HG02642 (cell line): ENCODE data around the gene DPYSL3.

Experiments
- ATAC-seq: cut with Tn5 transposase; IDR thresholded peaks from one replicate; pipeline ENCODE4 v1.9.1; 2021; ENCODE audit warnings: mild to moderate bottlenecking; ENCODE audit not compliant: unreplicated experiment, poor library complexity

The DPYSL3 gene

GRCh38 chr5:147517383-147517782 is 7.5 kb upstream of the DPYSL3 start:
- no peak for ATAC-seq

- ATAC-seq, result no peak
Observed at GRCh38 chr5:147515269-147515668, 5.4 kb upstream of the DPYSL3 start.

DNA sequence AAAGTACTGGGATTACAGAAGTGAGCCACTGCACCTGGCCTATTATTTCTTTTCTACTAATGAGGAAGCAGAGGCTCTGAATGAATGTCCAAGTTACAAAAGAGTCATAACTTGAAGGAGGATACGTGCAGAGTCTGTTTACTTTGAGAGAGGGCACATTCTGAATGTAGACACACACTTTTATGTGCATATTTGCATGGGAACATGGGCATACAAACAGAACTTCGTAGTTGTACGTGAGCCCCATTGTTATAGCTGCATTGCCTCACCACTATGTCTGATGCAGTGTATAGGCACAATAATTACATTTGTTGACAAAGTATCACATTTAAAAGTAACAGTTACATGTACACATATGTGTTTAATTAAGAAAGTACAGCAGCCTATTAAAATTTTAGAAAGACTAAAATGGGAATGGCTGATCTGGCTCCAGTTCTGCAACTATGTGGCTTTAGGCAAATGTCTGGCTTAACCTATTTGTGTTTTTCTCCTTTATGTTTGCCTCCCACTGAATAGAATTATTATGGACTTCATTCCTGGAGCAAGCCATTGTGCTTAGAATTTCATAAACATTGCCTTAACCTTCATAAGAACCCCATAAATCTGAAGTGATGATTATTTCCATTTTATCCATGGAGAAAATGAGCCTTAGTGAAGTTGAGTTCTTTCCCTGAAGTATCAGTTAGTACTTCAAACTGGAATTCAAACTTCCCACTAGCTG is 3.0 kb upstream of the DPYSL3 start:
- no peak for ATAC-seq

- no peak for ATAC-seq
Observed at GRCh38 chr5:147510885-147511284, 1.0 kb upstream of the DPYSL3 start.

DNA sequence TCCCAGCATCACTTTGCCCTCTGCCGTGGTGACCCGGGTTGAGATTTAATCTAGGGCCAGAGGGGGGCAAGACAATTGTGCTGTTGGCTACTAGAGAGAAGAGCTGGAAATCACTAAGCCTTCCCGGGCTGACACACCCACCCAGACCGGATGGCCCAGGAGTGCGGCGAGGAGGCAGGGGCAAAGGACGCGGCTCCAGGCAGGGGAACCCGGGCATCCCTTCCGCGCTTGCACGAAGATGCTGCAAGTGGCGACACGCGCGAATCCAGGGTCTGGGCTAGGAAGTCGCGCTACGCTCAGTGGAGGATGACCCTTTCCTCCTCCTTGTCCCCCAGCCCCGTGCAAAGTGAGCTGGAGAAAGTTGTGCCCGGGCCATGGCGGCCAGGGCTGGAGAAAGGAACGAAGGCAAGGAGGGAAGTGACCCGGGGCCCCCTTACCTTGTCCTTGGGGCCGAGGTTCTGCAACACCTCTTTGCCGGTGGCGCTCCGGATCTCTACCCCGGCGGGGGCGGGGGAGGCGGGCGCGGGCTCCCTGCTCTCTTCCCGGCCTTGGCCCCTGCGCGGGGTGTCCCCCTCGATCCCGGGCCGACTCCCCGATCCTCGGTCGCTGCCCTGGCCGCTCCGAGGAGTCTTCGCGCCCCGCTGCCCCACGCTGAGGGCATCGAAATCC is 693 bp downstream of the DPYSL3 start:
- no peak for ATAC-seq

DNA sequence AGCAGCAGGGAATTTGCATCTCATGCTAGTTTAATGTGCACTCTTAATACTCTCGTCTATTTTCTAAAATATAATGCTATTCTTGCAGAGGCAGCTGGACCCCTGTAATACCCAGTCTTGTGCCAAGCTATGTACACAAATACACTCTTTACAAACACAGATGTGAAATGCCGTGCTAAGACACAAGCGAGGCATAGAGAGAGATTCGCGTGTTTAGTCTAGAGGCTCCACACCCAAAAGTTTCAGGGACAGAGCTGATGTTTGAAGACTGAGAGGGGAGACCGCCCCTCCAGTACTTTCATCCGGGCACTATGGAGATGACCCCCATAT is 1.2 kb downstream of the DPYSL3 start:
- no peak for ATAC-seq

- ATAC-seq, result no peak
Observed at GRCh38 chr5:147507480-147508126, 2.3 kb downstream of the DPYSL3 start.

DNA sequence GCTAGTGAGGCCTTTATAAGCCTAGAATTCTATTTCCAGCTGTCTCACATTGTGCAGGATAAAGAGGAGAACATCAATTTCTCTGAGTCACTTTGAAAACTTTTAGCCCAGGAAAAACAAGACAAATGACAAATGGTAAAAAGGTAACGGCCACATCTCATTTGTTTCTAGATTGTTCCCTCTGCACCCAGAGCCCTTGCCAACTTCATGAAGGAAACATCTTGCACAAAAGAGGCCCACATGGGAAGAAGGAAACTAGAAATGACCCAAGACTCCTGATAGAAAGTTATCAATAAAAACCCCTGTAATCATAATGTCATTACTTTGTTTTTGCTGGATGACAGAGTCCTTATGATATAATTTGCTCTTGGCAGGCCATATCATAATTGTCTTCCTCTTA is 5.3 kb downstream of the DPYSL3 start:
- no peak for ATAC-seq

GRCh38 chr5:147504011-147504410 is 5.9 kb downstream of the DPYSL3 start:
- ATAC-seq, result no peak

GRCh38 chr5:147490989-147491388 is 18.9 kb downstream of the DPYSL3 start:
- no peak for ATAC-seq

- no peak for ATAC-seq
Observed at GRCh38 chr5:147487031-147487750, 22.7 kb downstream of the DPYSL3 start.

DNA sequence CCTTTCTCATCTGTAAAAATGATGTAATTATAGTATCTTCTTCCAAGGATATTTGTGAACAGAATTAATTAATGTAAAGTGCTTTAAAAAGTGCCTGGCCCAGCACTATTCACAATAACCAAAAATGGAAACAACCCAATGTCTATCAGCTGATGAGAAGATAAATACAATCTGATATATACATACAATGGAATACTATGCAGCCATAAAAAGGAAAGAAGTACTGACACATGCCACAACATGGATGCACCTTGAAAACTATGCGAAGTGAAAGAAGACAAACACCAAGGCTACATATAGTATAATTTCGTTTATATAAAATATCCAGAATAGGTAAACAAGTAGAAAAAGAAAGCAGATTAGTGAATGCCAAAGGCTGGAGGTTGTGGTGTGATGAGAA is 24.1 kb downstream of the DPYSL3 start:
- ATAC-seq, result no peak

DNA sequence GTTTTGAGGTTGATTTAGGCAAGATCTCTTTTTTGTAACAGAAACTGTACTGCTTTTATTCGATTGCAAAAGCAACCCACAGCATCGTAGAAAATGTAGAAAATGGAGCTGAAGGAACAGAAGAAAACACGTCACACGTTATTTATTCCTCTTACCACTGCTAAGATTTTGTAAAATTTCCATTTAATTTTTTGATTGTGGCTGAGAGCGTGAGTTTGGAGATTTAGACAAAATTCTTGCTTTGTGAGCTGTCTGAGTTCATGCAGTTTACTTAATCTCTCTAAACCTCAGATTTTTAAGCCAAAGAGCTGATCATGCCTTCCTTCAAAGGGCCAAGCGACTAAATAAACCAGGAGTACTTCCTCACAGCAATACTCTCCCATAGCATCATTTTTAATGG is 24.8 kb downstream of the DPYSL3 start:
- ATAC-seq, result no peak

- ATAC-seq, result no peak
Observed at GRCh38 chr5:147484708-147485020, 25.2 kb downstream of the DPYSL3 start.

DNA sequence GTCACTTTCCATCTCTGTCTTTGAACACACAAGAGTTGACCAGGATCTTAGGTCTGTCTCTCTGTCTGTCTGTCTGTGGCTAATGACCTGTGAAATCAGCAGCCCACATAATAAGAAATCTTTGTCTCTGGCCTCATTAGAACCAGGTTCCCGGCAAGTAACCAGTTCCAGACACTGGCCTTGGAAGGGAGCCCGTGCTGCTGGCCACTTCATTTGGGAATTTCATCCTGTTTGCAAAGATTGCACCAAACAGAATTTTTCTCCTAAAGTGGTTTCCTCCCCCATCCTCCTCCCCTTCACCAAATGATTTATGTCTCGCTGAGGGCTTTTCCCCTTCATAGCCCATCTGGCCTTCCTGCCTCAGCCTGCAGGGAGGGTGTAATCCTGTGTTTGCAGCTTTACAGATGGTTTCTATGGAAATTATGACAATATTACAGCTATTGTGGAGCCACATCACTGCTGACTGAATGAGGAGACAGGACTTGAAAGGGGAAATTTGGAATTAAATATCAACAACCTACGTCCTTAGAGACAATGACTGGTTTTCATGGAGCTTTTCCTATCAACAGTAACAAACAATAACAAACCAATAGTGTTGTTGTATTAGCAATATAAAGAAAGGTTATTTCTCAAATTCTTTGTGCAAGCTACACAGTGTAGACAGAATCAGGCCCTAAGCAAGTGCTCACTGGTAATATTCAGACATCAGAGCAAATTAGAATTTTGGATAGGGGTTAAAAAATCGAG is 25.7 kb downstream of the DPYSL3 start:
- no peak for ATAC-seq

- ATAC-seq, result no peak
Observed at GRCh38 chr5:147483188-147483790, 26.6 kb downstream of the DPYSL3 start.

DNA sequence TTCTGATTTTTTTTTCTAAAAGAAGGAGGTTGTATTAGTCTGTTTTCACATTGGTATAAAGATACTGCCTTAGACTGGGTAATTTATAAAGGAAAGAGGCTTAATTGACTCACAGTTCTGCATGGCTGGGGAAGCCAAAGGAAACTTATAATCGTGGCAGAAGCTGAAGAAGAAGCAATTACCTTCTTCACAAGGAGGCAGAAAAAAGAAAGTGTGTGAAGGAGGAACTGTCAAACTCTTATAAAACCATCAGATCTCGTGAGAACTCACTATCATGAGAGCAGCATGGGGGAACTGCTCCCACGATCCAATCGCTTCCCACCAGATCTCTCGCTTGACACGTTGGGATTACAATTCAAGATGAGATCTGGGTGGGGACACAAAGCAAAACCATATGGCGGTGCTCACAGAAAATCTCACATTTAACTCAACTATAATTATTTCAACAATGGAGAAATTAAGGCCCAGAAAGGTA is 27.1 kb downstream of the DPYSL3 start:
- no peak for ATAC-seq

GRCh38 chr5:147481874-147482705 is 27.8 kb downstream of the DPYSL3 start:
- no peak for ATAC-seq

DNA sequence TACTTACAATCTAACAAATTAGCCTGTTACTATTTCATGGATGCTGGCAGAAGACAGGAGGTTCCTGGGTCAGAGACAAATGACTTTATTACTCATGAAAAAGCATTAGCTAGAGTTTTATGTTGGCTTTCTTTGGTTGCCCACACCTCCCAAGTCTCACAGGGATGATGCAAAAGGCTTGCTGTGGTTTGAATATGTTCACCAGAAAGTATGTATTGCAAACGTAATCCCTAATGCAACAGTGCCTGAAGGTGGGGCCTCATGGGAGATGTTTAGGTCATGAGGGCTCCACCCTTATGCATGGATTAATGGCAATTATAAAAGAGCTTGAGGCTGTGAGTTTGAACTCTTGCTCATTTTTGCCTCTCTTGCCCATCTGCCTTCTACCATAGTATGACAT is 28.5 kb downstream of the DPYSL3 start:
- no peak for ATAC-seq
